Neuron (in vitro differentiated cells): Measurements from ENCODE around the gene GPR107.
"Not testable (repeated sequence)": the region's sequence is repeated elsewhere in the genome, so short reads cannot be mapped to it uniquely, and the experiment has no call there.

Experiments
- H2AFZ ChIP-seq: one replicate; pipeline ENCODE4 v1.6.1; 2013; ENCODE audit warnings: low read depth, mild to moderate bottlenecking, inconsistent platforms, low read length, moderate library complexity
- H3K27me3 ChIP-seq: one replicate; pipeline ENCODE4 v1.6.1; 2013; ENCODE audit warnings: low read length; ENCODE audit not compliant: insufficient read depth
- H3K36me3 ChIP-seq: one replicate; pipeline ENCODE4 v1.6.1; 2013; ENCODE audit warnings: low read length; ENCODE audit not compliant: insufficient read depth
- H3K4me1 ChIP-seq: one replicate; pipeline ENCODE4 v1.6.1; 2013; ENCODE audit warnings: low read length; ENCODE audit not compliant: insufficient read depth
- H3K4me3 ChIP-seq: 2 replicates; pipeline ENCODE4 v1.5.1; 2013; ENCODE audit warnings: mild to moderate bottlenecking, low read length, moderate library complexity
- H3K9me3 ChIP-seq: one replicate; pipeline ENCODE4 v1.6.1; 2013; ENCODE audit warnings: low read length

The GPR107 gene

DNA sequence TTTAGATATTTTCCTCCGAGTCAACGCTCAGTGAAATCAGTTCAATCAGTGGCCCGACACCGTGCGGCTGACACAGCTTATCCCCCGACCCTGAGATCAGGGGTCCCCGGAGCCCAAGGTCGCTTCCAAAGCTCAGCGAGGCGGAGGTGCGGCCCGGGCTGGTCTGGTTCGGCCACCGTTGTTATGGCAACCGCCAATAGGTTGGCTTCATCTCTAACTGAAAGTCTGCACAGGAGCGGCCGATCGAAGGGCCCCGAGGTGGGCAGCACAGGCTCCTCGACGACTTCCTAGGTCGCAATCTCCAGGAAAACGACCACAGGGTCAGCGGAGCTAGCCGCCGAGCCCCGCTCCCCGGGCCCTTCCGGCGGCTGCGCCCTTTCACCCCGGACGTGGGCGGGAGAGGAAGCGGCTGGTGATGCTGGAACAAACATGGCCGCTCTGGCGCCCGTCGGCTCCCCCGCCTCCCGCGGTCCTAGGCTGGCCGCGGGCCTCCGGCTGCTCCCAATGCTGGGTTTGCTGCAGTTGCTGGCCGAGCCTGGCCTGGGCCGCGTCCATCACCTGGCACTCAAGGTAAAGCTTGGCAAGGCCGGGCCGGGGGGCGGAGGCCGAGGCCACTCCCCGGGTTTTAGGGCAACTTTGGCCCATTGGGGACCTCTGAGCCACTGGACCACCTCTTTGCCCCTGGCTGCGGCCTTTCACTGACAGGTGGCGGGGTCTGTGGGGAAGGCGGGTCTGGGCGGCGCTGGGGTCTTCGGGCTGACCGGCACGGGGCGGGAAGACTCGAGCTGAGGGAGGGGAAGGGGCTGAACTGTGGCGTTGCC lies at the start of gene GPR107:
Gene GPR107, plus strand, starts transcription at position 403 of the 821 bp plus-strand sequence. Its CDS starts 27 bp downstream, at position 430.
- peak within 1 kb of the TSS; percentile 90 for H2AFZ ChIP-seq
- no peaks in the 10 kb centered on the region for H3K9me3 ChIP-seq
- H3K4me1 ChIP-seq: peaks cover 10% of the 10 kb centered on the region
- peaks cover 2% of the 10 kb centered on the region for H3K36me3 ChIP-seq
- no peaks in the 10 kb centered on the region for H3K27me3 ChIP-seq
- peak within 1 kb of the TSS; percentile 97 for H3K4me3 ChIP-seq

GRCh38 chr9:130003943-130004552 lies 49.7 kb upstream of the GPR107 start:
- H2AFZ ChIP-seq: no peak overlapping the region
- peaks cover 4% of the 10 kb centered on the region for H3K4me1 ChIP-seq
- no peaks in the 10 kb centered on the region for H3K9me3 ChIP-seq
- H3K27me3 ChIP-seq: no peaks in the 10 kb centered on the region
- no peaks in the 10 kb centered on the region for H3K36me3 ChIP-seq
- no peak overlapping the region for H3K4me3 ChIP-seq

GRCh38 chr9:130006952-130007351 lies 46.8 kb upstream of the GPR107 start:
- not testable (repeated sequence) for H3K9me3 ChIP-seq, H3K36me3 ChIP-seq, H3K27me3 ChIP-seq, H3K4me1 ChIP-seq, H3K4me3 ChIP-seq, H2AFZ ChIP-seq

- Histone ChIP-seq H3K4me1 (no peaks in the 10 kb centered on the region), H3K27me3 (no peaks in the 10 kb centered on the region), H3K36me3 (no peaks in the 10 kb centered on the region), H2AFZ (no peak overlapping the region), H3K9me3 (no peaks in the 10 kb centered on the region), H3K4me3 (no peak overlapping the region)
Measured at GRCh38 chr9:130008538-130008937, 45.2 kb upstream of the GPR107 start.

DNA sequence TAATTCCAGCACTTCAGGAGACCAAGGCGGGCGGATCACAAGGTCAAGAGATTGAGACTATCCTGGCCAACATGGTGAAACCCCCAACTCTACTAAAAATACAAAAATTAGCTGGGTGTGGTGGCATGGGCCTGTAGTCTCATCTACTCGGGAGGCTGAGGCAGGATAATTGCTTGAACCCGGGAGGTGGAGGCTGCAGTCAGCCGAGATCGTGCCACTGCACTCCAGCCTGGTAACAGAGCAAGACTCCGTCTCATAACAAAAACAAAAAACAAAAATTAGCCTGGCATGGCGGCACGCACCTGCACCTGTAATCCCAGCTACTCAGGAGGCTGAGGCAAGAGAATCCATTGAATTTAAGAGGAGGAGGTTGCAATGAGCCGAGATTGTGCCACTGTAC lies 44.2 kb upstream of the GPR107 start:
- not testable (repeated sequence) for H3K9me3 ChIP-seq, H2AFZ ChIP-seq, H3K27me3 ChIP-seq, H3K36me3 ChIP-seq, H3K4me1 ChIP-seq, H3K4me3 ChIP-seq

GRCh38 chr9:130010151-130010988 lies 43.3 kb upstream of the GPR107 start:
- H3K4me1 ChIP-seq: no peaks in the 10 kb centered on the region
- H3K36me3 ChIP-seq: no peaks in the 10 kb centered on the region
- no peaks in the 10 kb centered on the region for H3K9me3 ChIP-seq
- no peak overlapping the region for H2AFZ ChIP-seq
- no peak overlapping the region for H3K4me3 ChIP-seq
- no peaks in the 10 kb centered on the region for H3K27me3 ChIP-seq

DNA sequence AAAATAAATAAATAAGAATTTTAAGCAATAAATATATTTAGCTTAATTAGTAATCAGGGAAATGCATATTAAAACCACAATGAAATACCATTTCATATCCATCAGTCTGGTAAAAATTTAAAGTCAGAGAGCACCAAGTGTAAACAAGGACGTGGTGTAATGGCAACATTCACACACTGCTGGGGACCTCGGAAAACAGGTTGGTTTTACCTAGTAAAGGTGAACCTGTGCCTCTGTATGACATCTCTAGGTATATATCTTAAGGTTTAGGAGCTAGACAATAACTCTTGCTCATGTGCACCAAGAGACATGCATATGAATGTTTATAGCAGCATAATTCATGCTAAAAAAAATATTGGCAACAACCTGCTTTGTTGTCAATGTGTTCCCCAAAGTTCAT lies 40.4 kb upstream of the GPR107 start:
- H2AFZ ChIP-seq: no peak overlapping the region

GRCh38 chr9:130015353-130016019 lies 38.2 kb upstream of the GPR107 start:
- Histone ChIP-seq H3K27me3 (no peaks in the 10 kb centered on the region), H2AFZ (no peak overlapping the region), H3K4me3 (no peak overlapping the region), H3K4me1 (no peaks in the 10 kb centered on the region), H3K36me3 (no peaks in the 10 kb centered on the region), H3K9me3 (peaks cover 3% of the 10 kb centered on the region)

More for the DNA sequence above, 40.4 kb upstream of the GPR107 start:
- no peaks in the 10 kb centered on the region for H3K36me3 ChIP-seq
- H3K27me3 ChIP-seq: no peaks in the 10 kb centered on the region
- no peak overlapping the region for H3K4me3 ChIP-seq
- H3K9me3 ChIP-seq: peaks cover 3% of the 10 kb centered on the region
- no peaks in the 10 kb centered on the region for H3K4me1 ChIP-seq

GRCh38 chr9:130017076-130017475 lies 36.6 kb upstream of the GPR107 start:
- H3K9me3 ChIP-seq: peaks cover 3% of the 10 kb centered on the region
- H3K27me3 ChIP-seq: no peaks in the 10 kb centered on the region
- H3K4me1 ChIP-seq: no peaks in the 10 kb centered on the region
- H3K4me3 ChIP-seq: no peak overlapping the region
- H3K36me3 ChIP-seq: no peaks in the 10 kb centered on the region
- no peak overlapping the region for H2AFZ ChIP-seq

DNA sequence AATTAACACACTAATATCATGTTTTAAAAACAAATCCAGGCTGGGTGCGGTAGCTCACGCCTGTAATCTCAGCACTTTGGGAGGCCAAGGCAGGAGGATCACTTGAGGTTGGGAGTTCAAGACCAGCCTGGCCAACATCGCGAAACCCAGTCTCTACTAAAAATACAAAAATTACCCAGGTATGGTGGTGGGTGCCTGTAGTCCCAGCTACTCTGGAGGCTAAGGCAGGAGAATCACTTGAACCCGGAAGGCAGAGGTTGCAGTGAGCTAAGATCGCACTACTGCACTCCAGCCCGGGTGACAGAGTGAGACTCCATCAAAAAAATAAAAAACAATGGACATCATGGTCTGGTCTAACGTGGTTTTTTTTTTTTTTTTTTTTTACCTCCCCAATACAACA lies 36.2 kb upstream of the GPR107 start:
- not testable (repeated sequence) for H2AFZ ChIP-seq, H3K27me3 ChIP-seq, H3K4me1 ChIP-seq, H3K4me3 ChIP-seq, H3K9me3 ChIP-seq, H3K36me3 ChIP-seq

GRCh38 chr9:130018265-130018664 lies 35.4 kb upstream of the GPR107 start:
- H3K27me3 ChIP-seq: no peaks in the 10 kb centered on the region
- H3K4me1 ChIP-seq: no peaks in the 10 kb centered on the region
- no peak overlapping the region for H2AFZ ChIP-seq
- no peaks in the 10 kb centered on the region for H3K36me3 ChIP-seq
- peaks cover 3% of the 10 kb centered on the region for H3K9me3 ChIP-seq
- no peak overlapping the region for H3K4me3 ChIP-seq

DNA sequence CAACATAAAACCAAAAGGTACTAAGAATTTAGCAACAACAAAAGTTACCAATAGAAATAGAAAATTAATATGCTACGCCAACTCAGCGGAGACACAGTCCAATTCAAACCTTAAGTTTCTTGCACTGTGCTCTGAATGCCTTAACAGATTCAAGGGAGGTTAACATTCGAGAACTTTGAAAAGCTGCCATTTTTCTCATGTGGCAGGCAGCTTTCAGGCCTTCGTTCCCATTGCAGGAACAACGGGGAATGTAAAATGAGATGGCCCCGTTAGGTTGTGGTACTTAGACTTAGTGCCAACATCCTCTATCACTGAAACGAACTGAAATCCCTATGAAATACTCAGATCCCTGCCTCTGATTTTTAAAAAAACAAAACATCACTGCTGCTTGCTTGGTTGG lies 33.1 kb upstream of the GPR107 start:
- H2AFZ ChIP-seq: no peak overlapping the region
- no peak overlapping the region for H3K4me3 ChIP-seq
- H3K9me3 ChIP-seq: peaks cover 3% of the 10 kb centered on the region
- H3K36me3 ChIP-seq: no peaks in the 10 kb centered on the region
- no peaks in the 10 kb centered on the region for H3K4me1 ChIP-seq
- H3K27me3 ChIP-seq: no peaks in the 10 kb centered on the region

GRCh38 chr9:130021123-130021522 lies 32.6 kb upstream of the GPR107 start:
- Histone ChIP-seq H2AFZ (no peak overlapping the region), H3K4me3 (no peak overlapping the region), H3K36me3 (no peaks in the 10 kb centered on the region), H3K4me1 (no peaks in the 10 kb centered on the region), H3K9me3 (peaks cover 1% of the 10 kb centered on the region), H3K27me3 (no peaks in the 10 kb centered on the region)
